HepG2 (cell line): ENCODE data around the gene MRE11. TPM values are rescaled to one million over a fixed set of nuclear protein-coding genes. Genes with fewer than 3 reads are reported as not detected.

ENCODE experiments used
- ATAC-seq: fragments of 200-7000 bp; cut with Tn5 transposase; 3 replicates; pipeline ENCODE4 v1.9.1; 2020; ENCODE audit warnings: mild to moderate bottlenecking, moderate library complexity
- BruUV-seq: library from RNA; stranded (reverse); fragments of 400-500 nt; replicated peaks from 2 replicates; lab custom pipeline; 2021; lab: Mats Ljungman, UMichigan
- CTCF ChIA-PET: fragments of 300-600 bp; formaldehyde crosslinking; extraction: SDS; loops from one replicate; lab custom pipeline; 2021; ENCODE audit warnings: low total read pairs, inconsistent platforms, low intra/inter-chr PET ratio; lab: Yijun Ruan, JAX
- POLR2A ChIA-PET: fragments of 350-600 bp; sonication (Branson Sonifier 250); formaldehyde crosslinking; loops from one replicate; lab custom pipeline; 2020; ENCODE audit warnings: antibody characterized with exemption, inconsistent platforms; lab: Yijun Ruan, JAX
- DNase-seq: peaks from one replicate; pipeline ENCODE4 v3.0.0-alpha.2; 2015; ENCODE audit warnings: low spot score
- FAIRE-seq: peaks from 3 replicates; lab custom pipeline; 2011; peaks lifted over from hg19 to GRCh38; lab: Jason Lieb, UNC
- H2AFZ ChIP-seq: one replicate; pipeline ENCODE4 v1.6.1; 2011; ENCODE audit warnings: low read length, inconsistent platforms
- H3K27ac ChIP-seq: fragments of 300-600 bp; 3 replicates; pipeline ENCODE4 v1.8.0; 2011; ENCODE audit warnings: mixed run types, mild to moderate bottlenecking, mixed read lengths, low read length, inconsistent platforms; ENCODE audit not compliant: insufficient read depth; ENCODE audit errors: extremely low read length
- H3K27me3 ChIP-seq, 2 experiments: fragments of 200-600 bp in 1 of 2; 2 replicates in 1 of 2; 3 replicates in 1 of 2; pipeline versions ENCODE4 v1.6.0 to v1.8.0; 2011; ENCODE audit warnings: low read length in 2 of 2, mild to moderate bottlenecking in 2 of 2, moderate library complexity in 2 of 2, inconsistent platforms in 1 of 2; ENCODE audit not compliant: insufficient read depth in 2 of 2, control insufficient read depth in 1 of 2
- H3K36me3 ChIP-seq, 2 experiments: fragments of 200-600 bp in 1 of 2; replicated peaks in 1 of 2; 2 replicates in 1 of 2; 3 replicates in 1 of 2; pipeline versions ENCODE4 v1.5.1 to v1.8.0; 2011; ENCODE audit warnings: low read length in 2 of 2, inconsistent platforms in 1 of 2; ENCODE audit not compliant: insufficient read depth in 2 of 2, control insufficient read depth in 1 of 2
- H3K4me1 ChIP-seq: 2 replicates; pipeline ENCODE4 v1.5.1; 2012; ENCODE audit warnings: low read length, inconsistent platforms; ENCODE audit not compliant: insufficient read depth
- H3K4me2 ChIP-seq: 2 replicates; pipeline ENCODE4 v1.6.0; 2011; ENCODE audit warnings: low read depth, low read length, inconsistent platforms
- H3K4me3 ChIP-seq, 3 experiments: fragments of 200-600 bp in 1 of 3; sonication (generic), shearing (Covaris generic) in 1 of 3; replicated peaks in 1 of 3; 2 replicates each; pipeline ENCODE4 v1.5.1; 2011 to 2016; ENCODE audit warnings: low read length in 3 of 3, inconsistent platforms in 2 of 3, low read depth in 2 of 3, mild to moderate bottlenecking in 2 of 3, control low read depth in 1 of 3, mixed read lengths in 1 of 3; ENCODE audit not compliant: insufficient read depth in 1 of 3
- H3K79me2 ChIP-seq: one replicate; pipeline ENCODE4 v1.6.1; 2011; ENCODE audit warnings: low read length, inconsistent platforms; ENCODE audit not compliant: insufficient read depth
- H3K9ac ChIP-seq: 2 replicates; pipeline ENCODE4 v1.6.0; 2011; ENCODE audit warnings: mild to moderate bottlenecking, low read depth, low read length, inconsistent platforms; ENCODE audit not compliant: insufficient read depth
- H3K9me3 ChIP-seq: 2 replicates; pipeline ENCODE4 v1.5.1; 2012; ENCODE audit warnings: mild to moderate bottlenecking, low read length
- H4K20me1 ChIP-seq: 2 replicates; pipeline ENCODE4 v1.6.0; 2011; ENCODE audit warnings: inconsistent platforms, mild to moderate bottlenecking, low read length, moderate library complexity; ENCODE audit not compliant: insufficient read depth
- AFF4 ChIP-seq: sonication (generic); formaldehyde crosslinking; IDR thresholded peaks from 2 replicates; pipeline ENCODE4 v1.4.0; 2020; ENCODE audit warnings: missing genetic modification reagents
- BCL6 ChIP-seq: IDR thresholded peaks from 2 replicates; pipeline ENCODE4 v1.6.1; 2016; ENCODE audit warnings: missing genetic modification reagents, missing compliant biosample characterization
- CHCHD3 ChIP-seq: sonication (generic); formaldehyde crosslinking; IDR thresholded peaks from 2 replicates; pipeline ENCODE4 v1.8.0; 2022; ENCODE audit warnings: mild to moderate bottlenecking, missing genetic modification reagents, moderate library complexity
- HNF4G ChIP-seq, 2 experiments: sonication (generic) in 1 of 2; formaldehyde crosslinking in 1 of 2; IDR thresholded peaks; 2 replicates each; pipeline versions ENCODE4 v1.4.0 to v1.6.1; 2011 to 2020; ENCODE audit warnings: borderline replicate concordance in 2 of 2, low read depth in 2 of 2, mild to moderate bottlenecking in 2 of 2, low read length in 1 of 2, missing genetic modification reagents in 1 of 2, moderate library complexity in 1 of 2
- KLF9 ChIP-seq: IDR thresholded peaks from 2 replicates; pipeline ENCODE4 v1.6.1; 2016; ENCODE audit warnings: low read depth
- MATR3 ChIP-seq: sonication (generic); formaldehyde crosslinking; IDR thresholded peaks from 2 replicates; pipeline ENCODE4 v1.4.0; 2020; ENCODE audit warnings: missing genetic modification reagents
- MEIS1 ChIP-seq: sonication (generic); formaldehyde crosslinking; IDR thresholded peaks from 2 replicates; pipeline ENCODE4 v1.9.0; 2021; ENCODE audit warnings: mild to moderate bottlenecking, missing genetic modification reagents, moderate library complexity, borderline replicate concordance
- MTA3 ChIP-seq: sonication (generic); formaldehyde crosslinking; IDR thresholded peaks from 2 replicates; pipeline ENCODE4 v1.4.0; 2020; ENCODE audit warnings: missing genetic modification reagents
- MYPOP ChIP-seq: sonication (generic); formaldehyde crosslinking; IDR thresholded peaks from 2 replicates; pipeline ENCODE4 v1.8.1; 2023; ENCODE audit warnings: mild to moderate bottlenecking, moderate library complexity, missing genetic modification reagents
- REXO4 ChIP-seq: sonication (generic); formaldehyde crosslinking; IDR thresholded peaks from 2 replicates; pipeline ENCODE4 v1.8.0; 2022; ENCODE audit warnings: missing genetic modification reagents, mild to moderate bottlenecking, borderline replicate concordance
- TCF7 ChIP-seq: sonication (generic); IDR thresholded peaks from 2 replicates; pipeline ENCODE4 v1.6.1; 2016; ENCODE audit warnings: antibody characterized with exemption, low read depth
- TIGD3 ChIP-seq: sonication (generic); formaldehyde crosslinking; IDR thresholded peaks from 2 replicates; pipeline ENCODE4 v1.5.1; 2020; ENCODE audit warnings: mild to moderate bottlenecking, missing genetic modification reagents, borderline replicate concordance
- ZBTB2 ChIP-seq: sonication (generic); formaldehyde crosslinking; IDR thresholded peaks from 2 replicates; pipeline ENCODE4 v1.8.0; 2022; ENCODE audit warnings: low read depth, missing genetic modification reagents
- ZNF562 ChIP-seq: sonication (generic); formaldehyde crosslinking; IDR thresholded peaks from 2 replicates; pipeline ENCODE4 v1.8.0; 2022; ENCODE audit warnings: missing genetic modification reagents, borderline replicate concordance
- ZNF75D ChIP-seq: sonication (generic); formaldehyde crosslinking; IDR thresholded peaks from 2 replicates; pipeline ENCODE4 v1.8.1; 2023; ENCODE audit warnings: missing genetic modification reagents, mild to moderate bottlenecking, borderline replicate concordance
- ZSCAN20 ChIP-seq: sonication (generic); formaldehyde crosslinking; IDR thresholded peaks from 2 replicates; pipeline ENCODE4 v1.4.0; 2020; ENCODE audit warnings: missing genetic modification reagents, mild to moderate bottlenecking, borderline replicate concordance
- WGBS: methylation state at CpG from one replicate; pipeline ENCODE4 v1.1.6; 2017; ENCODE audit warnings: low lambda C conversion rate; 5-methylcytosine and 5-hydroxymethylcytosine counted together
- in situ Hi-C: cut with HindIII; loops from 2 replicates; pipeline ENCODE4 v1.10.0; 2017; ENCODE audit warnings: low pct_unique_long_range_greater_than_20kb; ENCODE audit not compliant: extremely low pct_ligation_motif_present
- intact Hi-C: fragments of 100-400 bp; cut with micrococcal nuclease; formaldehyde crosslinking; loops from one replicate; pipeline ENCODE4 v1.10.0; 2022; ENCODE audit not compliant: unreplicated experiment
- polyA plus RNA-seq, 8 experiments: library from polyadenylated mRNA; depleted of rRNA in 3 of 8; stranded (reverse) in 7 of 8; unstranded in 1 of 8; fragments of >200 nt; fragmentation: Illumina TruSeq in 4 of 8; extraction: Trizol in 4 of 8; gene quantifications; 2 replicates each; pipeline versions ENCODE4 v1.2.1 to v1.2.3, GENCODE V29; 2011 to 2016; ENCODE audit warnings: low read depth in 4 of 8, missing spikeins in 1 of 8, mixed read lengths in 1 of 8; ENCODE audit not compliant: insufficient read depth in 1 of 8
- total RNA-seq, 5 experiments: library from RNA; depleted of rRNA; stranded (reverse); fragments of >200 nt; fragmentation: Illumina TruSeq; extraction: Trizol; gene quantifications; 2 replicates each; pipeline ENCODE4 v1.2.3, GENCODE V29; 2016; ENCODE audit warnings: low read depth in 1 of 5

The MRE11 gene
- total and polyA plus RNA-seq, 2 of the 13 experiments (the other 11 are each of a cell fraction or from before 2014, with no cell fraction given): 7.2 to 37.3 TPM

GRCh38 chr11:94532211-94532610 is 38.6 kb upstream of the MRE11 start:
- Histone ChIP-seq H3K4me1 (no peaks in the 10 kb centered on the region), H3K9me3 (no peaks in the 10 kb centered on the region), H2AFZ (no peak overlapping the region), H3K79me2 (no peaks in the 10 kb centered on the region), H3K36me3 (no peaks in the 10 kb centered on the region), H3K4me2 (no peak overlapping the region), H3K27me3 (0 out of 5 replicates have a peak, but pooled peaks cover 0 to 2% of the 10 kb centered on the region in 2 experiments), H3K9ac (no peak overlapping the region)
- ATAC-seq (no peak), FAIRE-seq (no peak), DNase-seq (no peak)
- intact Hi-C loops: no loop called here
- ChIA-PET CTCF (no interaction called here), POLR2A (no interaction called here)
- no TSS peak for BruUV-seq
- TF ChIP-seq CHCHD3 (no peak), BCL6 (no peak), REXO4 (CRISPR knock-in tag) (no peak), ZSCAN20 (CRISPR knock-in tag) (no peak), MYPOP (CRISPR knock-in tag) (no peak), MEIS1 (no peak), ZBTB2 (no peak), ZNF75D (no peak), TCF7 (no peak), MATR3 (CRISPR knock-in tag) (no peak), AFF4 (CRISPR knock-in tag) (no peak), MTA3 (CRISPR knock-in tag) (no peak), HNF4G (IDR thresholded peaks at IDR 0.05; ENCODE audit: borderline replicate concordance, low read depth, low read length) (no peak), HNF4G (CRISPR knock-in tag; IDR thresholded peaks at IDR 0.05; ENCODE audit: borderline replicate concordance, low read depth) (no peak), TIGD3 (CRISPR knock-in tag) (no peak), KLF9 (CRISPR knock-in tag) (no peak), ZNF562 (no peak)
- TF ChIP-seq, all 625 proteins: peak for 0
- WGBS: 30% methylated on average over 3 of the region's 3 CpGs
- Histone ChIP-seq H3K4me3 (no peak overlapping the region), H4K20me1 (no peaks in the 10 kb centered on the region), H3K27ac (no peak overlapping the region)
- in situ Hi-C loops: no loop called here
